HG03520 (cell line): Measurements from ENCODE around the gene CREM.

Source experiments
- ATAC-seq: cut with Tn5 transposase; IDR thresholded peaks from one replicate; pipeline ENCODE4 v1.9.1; 2021; ENCODE audit warnings: mild to moderate bottlenecking, moderate library complexity; ENCODE audit not compliant: unreplicated experiment

Gene CREM

DNA sequence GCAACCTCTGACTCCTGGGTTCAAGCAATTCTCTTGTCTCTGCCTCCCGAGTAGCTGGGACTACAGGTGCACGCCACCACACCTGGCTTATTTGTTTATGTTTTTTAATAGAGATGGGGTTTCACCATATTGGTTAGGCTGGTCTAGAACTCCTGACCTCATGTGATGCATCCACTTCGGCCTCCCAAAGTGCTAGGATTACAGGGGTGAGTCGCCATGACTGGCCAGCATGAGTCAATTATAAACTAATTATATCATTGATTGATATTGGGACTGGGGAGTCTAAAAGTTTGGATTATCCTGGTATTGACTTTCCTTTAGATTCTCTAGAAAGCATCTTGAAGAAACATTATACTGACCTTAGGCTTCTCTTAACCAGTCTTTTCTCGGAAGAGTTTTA, 135.8 kb downstream of the CREM start:
- no peak for ATAC-seq
